AG04450 (cell line): Measurements from ENCODE around the gene MPZL1. TPM values are rescaled to one million over a fixed set of nuclear protein-coding genes. Genes with fewer than 3 reads are reported as not detected.

Experiments used
- CTCF ChIA-PET: fragments of 300-600, 350-600 bp; formaldehyde crosslinking; extraction: SDS; loops from one replicate; lab custom pipeline; 2022; ENCODE audit warnings: antibody characterized with exemption, inconsistent platforms; lab: Charles Lee
- POLR2A ChIA-PET: fragments of 350-600 bp; formaldehyde crosslinking; extraction: SDS; loops from one replicate; lab custom pipeline; 2021; ENCODE audit warnings: antibody characterized with exemption, inconsistent platforms; lab: Yijun Ruan, JAX
- DNase-seq: peaks from one replicate; pipeline ENCODE4 v3.0.0-alpha.2; 2011; ENCODE audit warnings: low read depth, low spot score
- H3K27ac ChIP-seq: one replicate; pipeline ENCODE4 v1.5.1; 2012; ENCODE audit warnings: low read depth, low read length, control low read depth
- H3K27me3 ChIP-seq: one replicate; pipeline ENCODE4 v1.6.0; 2012; ENCODE audit warnings: low read length; ENCODE audit not compliant: control insufficient read depth, insufficient read depth
- H3K4me3 ChIP-seq: 2 replicates; pipeline ENCODE4 v1.5.1; 2011; ENCODE audit warnings: mild to moderate bottlenecking, low read depth, low read length, control low read depth
- H3K9me3 ChIP-seq: 2 replicates; pipeline ENCODE4 v1.5.1; 2012; ENCODE audit warnings: low read length; ENCODE audit not compliant: control insufficient read depth, insufficient read depth
- polyA plus RNA-seq: library from polyadenylated mRNA; depleted of rRNA; stranded (reverse); fragments of >200 nt; gene quantifications from 2 replicates; pipeline ENCODE4 v1.2.3, GENCODE V29; 2011
- TF ChIP-seq, protein P1 (sequence below): IDR thresholded peaks from 2 replicates; pipeline ENCODE4 v1.5.1; 2011; ENCODE audit warnings: low read depth, low read length, control low read depth, inconsistent platforms

Gene MPZL1
- polyA plus RNA-seq, 1 experiment, result 198 TPM

- POLR2A ChIA-PET, result interaction anchor here (0.6 to 1.7 kb wide), 3 partner anchors 12 to 20 kb away, joined by 6 to 11 read pairs (median 6); no protein-coding TSS in a partner anchor
- Histone ChIP-seq H3K4me3 (no peak overlapping the region), H3K9me3 (no peaks in the 10 kb centered on the region), H3K27me3 (no peaks in the 10 kb centered on the region), H3K27ac (no peak overlapping the region)
- CTCF ChIA-PET, result interaction anchor here (1.3 kb wide), 1 partner anchor 14 kb away, joined by 4 read pairs; no protein-coding TSS in a partner anchor
- DNase-seq, result no peak
- TF ChIP-seq, protein P1, sequence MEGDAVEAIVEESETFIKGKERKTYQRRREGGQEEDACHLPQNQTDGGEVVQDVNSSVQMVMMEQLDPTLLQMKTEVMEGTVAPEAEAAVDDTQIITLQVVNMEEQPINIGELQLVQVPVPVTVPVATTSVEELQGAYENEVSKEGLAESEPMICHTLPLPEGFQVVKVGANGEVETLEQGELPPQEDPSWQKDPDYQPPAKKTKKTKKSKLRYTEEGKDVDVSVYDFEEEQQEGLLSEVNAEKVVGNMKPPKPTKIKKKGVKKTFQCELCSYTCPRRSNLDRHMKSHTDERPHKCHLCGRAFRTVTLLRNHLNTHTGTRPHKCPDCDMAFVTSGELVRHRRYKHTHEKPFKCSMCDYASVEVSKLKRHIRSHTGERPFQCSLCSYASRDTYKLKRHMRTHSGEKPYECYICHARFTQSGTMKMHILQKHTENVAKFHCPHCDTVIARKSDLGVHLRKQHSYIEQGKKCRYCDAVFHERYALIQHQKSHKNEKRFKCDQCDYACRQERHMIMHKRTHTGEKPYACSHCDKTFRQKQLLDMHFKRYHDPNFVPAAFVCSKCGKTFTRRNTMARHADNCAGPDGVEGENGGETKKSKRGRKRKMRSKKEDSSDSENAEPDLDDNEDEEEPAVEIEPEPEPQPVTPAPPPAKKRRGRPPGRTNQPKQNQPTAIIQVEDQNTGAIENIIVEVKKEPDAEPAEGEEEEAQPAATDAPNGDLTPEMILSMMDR, result no peak
Observed at GRCh38 chr1:167776616-167777268, 55.0 kb downstream of the MPZL1 start.

DNA sequence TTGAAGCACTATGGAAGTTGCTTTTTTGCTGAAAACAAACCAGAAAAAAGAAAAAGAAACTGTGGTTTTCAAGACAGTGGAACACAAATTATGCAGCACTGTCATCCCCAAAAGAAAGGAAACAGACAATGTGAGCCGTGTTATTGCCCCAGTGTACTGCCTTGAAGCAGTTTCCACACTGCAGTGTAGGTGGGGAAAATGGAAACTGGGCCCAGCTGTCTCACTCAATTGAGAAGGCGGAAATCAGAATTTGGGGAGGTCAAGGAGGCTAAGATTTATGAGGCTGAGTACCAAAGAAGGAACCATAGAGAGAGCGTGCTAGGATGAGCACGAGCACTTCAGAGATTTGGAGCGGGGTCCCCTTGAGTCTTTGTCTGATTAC is 55.5 kb downstream of the MPZL1 start:
- POLR2A ChIA-PET, result interaction anchor here (1.7 kb wide), 1 partner anchor 14 kb away, joined by 11 read pairs; no protein-coding TSS in a partner anchor
- CTCF ChIA-PET, result no interaction called here
- TF ChIP-seq, protein P1, result no peak
- no peak overlapping the region for H3K27ac ChIP-seq
- H3K27me3 ChIP-seq, result no peaks in the 10 kb centered on the region
- H3K9me3 ChIP-seq, result no peaks in the 10 kb centered on the region
- H3K4me3 ChIP-seq, result no peak overlapping the region
- DNase-seq, result no peak

DNA sequence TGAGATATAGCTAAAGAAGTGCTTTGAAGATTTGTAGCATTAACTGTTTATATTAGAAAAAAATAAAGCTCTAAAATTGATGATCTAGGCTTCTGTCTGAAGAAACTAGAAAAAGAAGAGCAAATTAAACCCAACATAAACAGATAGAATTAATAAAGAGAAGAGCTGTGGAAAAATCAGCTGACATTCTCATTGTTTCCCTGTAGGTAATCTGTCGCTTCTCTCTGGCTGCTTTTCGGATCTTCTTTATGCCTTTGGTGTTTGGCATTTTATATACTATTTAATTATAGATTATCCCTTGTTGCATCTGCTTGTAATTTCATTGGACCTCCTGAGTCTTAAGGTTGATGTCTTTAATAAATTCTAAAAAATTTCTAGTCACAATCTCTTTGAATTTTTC is 59.8 kb downstream of the MPZL1 start:
- H3K4me3 ChIP-seq, result no peak overlapping the region
- H3K27ac ChIP-seq, result no peak overlapping the region
- no peak for DNase-seq
- H3K9me3 ChIP-seq, result no peaks in the 10 kb centered on the region
- H3K27me3 ChIP-seq, result no peaks in the 10 kb centered on the region
- TF ChIP-seq, protein P1, result no peak
- POLR2A ChIA-PET, result no interaction called here
- CTCF ChIA-PET, result interaction anchor here (0.6 kb wide), 1 partner anchor 94 kb away, joined by 3 read pairs; no protein-coding TSS in a partner anchor

GRCh38 chr1:167782946-167783345 is 61.2 kb downstream of the MPZL1 start:
- H3K27ac ChIP-seq, result no peak overlapping the region
- ChIA-PET CTCF (no interaction called here), POLR2A (no interaction called here)
- H3K27me3 ChIP-seq, result no peaks in the 10 kb centered on the region
- no peak overlapping the region for H3K4me3 ChIP-seq
- H3K9me3 ChIP-seq, result no peaks in the 10 kb centered on the region
- TF ChIP-seq, protein P1, result no peak
- DNase-seq, result no peak

- ChIA-PET CTCF (no interaction called here), POLR2A (no interaction called here)
- H3K27ac ChIP-seq, result no peak overlapping the region
Observed at GRCh38 chr1:167784876-167785550, 63.2 kb downstream of the MPZL1 start.

More at GRCh38 chr1:167784876-167785550, 63.2 kb downstream of the MPZL1 start:
- Histone ChIP-seq H3K27me3 (no peaks in the 10 kb centered on the region), H3K9me3 (no peaks in the 10 kb centered on the region), H3K4me3 (no peak overlapping the region)
- DNase-seq, result no peak
- TF ChIP-seq, protein P1, result no peak
